Small intestine (tissue), 7 donors: ENCODE data around the gene KCNN1. TPM values are rescaled to one million over a fixed set of nuclear protein-coding genes. Genes with fewer than 3 reads are reported as not detected.
A peak's percentile ranks its signal among the peaks of the same experiment; 100 is the strongest.

Experiments
- DNase-seq, 2 donors: peaks; one replicate each; pipeline versions ENCODE4 v3.0.0 to v3.0.0-alpha.2; 2013
- FAIRE-seq: peaks from 2 replicates; lab custom pipeline; 2012; peaks lifted over from hg19 to GRCh38; lab: Jason Lieb, UNC
- H3K27ac ChIP-seq, 3 donors: one replicate each; pipeline ENCODE4 v1.5.1; 2013; ENCODE audit warnings: low read length in 2 of 3, mild to moderate bottlenecking in 2 of 3, control low read depth in 1 of 3, inconsistent platforms in 1 of 3, low read depth in 1 of 3, moderate library complexity in 1 of 3
- H3K27me3 ChIP-seq, 3 donors: one replicate each; pipeline ENCODE4 v1.6.1; 2013; ENCODE audit warnings: low read length in 3 of 3, inconsistent platforms in 1 of 3; ENCODE audit not compliant: control insufficient read depth in 3 of 3, insufficient read depth in 3 of 3
- H3K36me3 ChIP-seq, 3 donors: one replicate each; pipeline ENCODE4 v1.6.1; 2013; ENCODE audit warnings: low read length in 3 of 3, inconsistent platforms in 1 of 3, low read depth in 1 of 3, mild to moderate bottlenecking in 1 of 3, moderate library complexity in 1 of 3; ENCODE audit not compliant: control insufficient read depth in 3 of 3, insufficient read depth in 2 of 3
- H3K4me1 ChIP-seq, 3 donors: one replicate each; pipeline ENCODE4 v1.6.1; 2013; ENCODE audit warnings: low read length in 2 of 3, inconsistent platforms in 1 of 3, low read depth in 1 of 3, mild to moderate bottlenecking in 1 of 3, moderate library complexity in 1 of 3; ENCODE audit not compliant: control insufficient read depth in 3 of 3, insufficient read depth in 2 of 3
- H3K4me3 ChIP-seq, 3 donors: one replicate each; pipeline ENCODE4 v1.5.1; 2013; ENCODE audit warnings: low read length in 3 of 3, control low read depth in 1 of 3, inconsistent platforms in 1 of 3, low read depth in 1 of 3, mild to moderate bottlenecking in 1 of 3, moderate library complexity in 1 of 3
- H3K9me3 ChIP-seq, 2 donors: one replicate each; pipeline ENCODE4 v1.6.1; 2013; ENCODE audit warnings: low read depth in 1 of 2, low read length in 1 of 2; ENCODE audit not compliant: control insufficient read depth in 2 of 2, insufficient read depth in 1 of 2
- WGBS, 3 donors: extraction: QIAGEN DNeasy Blood & Tissue Kit; methylation state at CpG; one replicate each; pipeline ENCODE4 v1.1.7; 2013; 5-methylcytosine and 5-hydroxymethylcytosine counted together
- polyA plus RNA-seq, 4 donors: library from polyadenylated mRNA; stranded (reverse) in 3 of 4; unstranded in 1 of 4; fragments of 200-250 nt in 3 of 4; fragments of 120-200 nt in 1 of 4; gene quantifications; one replicate each; pipeline versions ENCODE4 v1.2.1 to v1.2.3, GENCODE V29; 2013
- donor health status: healthy with polysubstance abuse.
- donor health status: control.
- donor health status: control.
- donor health status: Bipolar disorder and iron deficiency.
- donor health status: healthy.

The KCNN1 gene
- polyA plus RNA-seq, 4 donors = 0.24 to 0.41 TPM; not detected in 2

DNA sequence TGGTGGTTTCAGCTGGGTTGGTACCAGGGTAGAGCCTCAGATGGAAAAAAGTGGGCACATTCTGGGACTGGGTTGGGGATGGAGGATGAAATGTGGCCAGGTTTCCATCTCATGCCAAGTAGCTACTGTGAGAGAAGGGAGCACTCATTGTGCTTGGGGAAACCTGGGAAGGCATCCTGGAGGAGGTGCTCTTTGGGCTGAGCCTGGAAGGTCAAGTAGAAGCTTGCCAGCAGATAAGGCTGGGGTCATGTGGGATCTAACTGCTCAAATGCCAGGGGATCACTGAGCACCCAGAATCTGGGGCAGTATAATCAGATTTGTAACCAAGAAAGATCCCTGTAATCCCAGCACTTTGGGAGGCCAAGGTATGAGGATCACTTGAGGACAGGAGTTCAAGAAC is 9.0 kb upstream of the KCNN1 start:
- Histone ChIP-seq H3K4me3 (no peak overlapping the region), H3K9me3 (no peaks in the 10 kb centered on the region), H3K4me1 (peaks cover 0 to 2% (median 0%) of the 10 kb centered on the region in 3 donors), H3K27ac (no peak overlapping the region), H3K27me3 (peaks cover 0 to 25% (median 21%) of the 10 kb centered on the region in 3 donors), H3K36me3 (no peaks in the 10 kb centered on the region)
- DNase-seq (no peak), FAIRE-seq (no peak)

DNA sequence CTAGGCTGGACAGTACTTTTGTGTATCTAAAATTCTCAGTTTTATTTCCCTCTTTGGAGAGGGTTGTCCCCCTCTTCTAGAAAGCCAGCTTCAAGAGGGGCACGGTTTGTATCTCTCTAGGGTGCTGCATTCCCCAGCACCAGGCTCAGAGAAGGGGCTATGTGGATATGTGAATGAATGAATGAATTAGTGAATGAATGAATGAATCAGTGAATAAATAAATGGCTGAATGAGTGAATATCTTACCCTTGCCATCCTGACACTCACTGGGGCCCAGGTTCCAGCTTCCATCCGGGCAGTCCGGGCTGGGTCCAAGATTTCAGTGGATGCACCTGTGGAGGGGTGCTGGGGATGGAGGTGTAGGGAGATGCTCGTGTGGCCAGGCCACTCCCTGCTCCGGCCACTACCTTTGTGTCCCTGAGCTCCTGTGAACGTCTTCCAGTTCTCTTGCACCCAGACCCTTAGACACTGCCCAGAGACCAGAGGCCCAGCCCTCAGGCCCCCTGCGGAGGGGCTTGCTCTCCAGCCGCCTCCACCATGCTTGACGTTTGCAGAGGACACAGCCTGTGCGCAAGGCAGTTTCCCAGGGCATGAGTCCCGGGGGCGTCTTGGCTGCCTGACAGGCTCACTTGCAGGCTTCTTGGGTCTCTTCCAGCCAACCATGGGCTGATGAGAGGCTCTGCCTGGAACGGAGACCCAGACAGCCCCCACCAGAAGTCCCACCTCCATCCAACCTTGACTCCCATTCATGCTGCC is 2.8 kb upstream of the KCNN1 start:
- FAIRE-seq (no peak), DNase-seq (no peak)
- no peak overlapping the region for H3K4me3 ChIP-seq
- no peaks in the 10 kb centered on the region for H3K36me3 ChIP-seq
- H3K27me3 ChIP-seq = peaks cover 0 to 22% (median 11%) of the 10 kb centered on the region in 3 donors
- no peak overlapping the region for H3K27ac ChIP-seq
- 57 to 71% (median 64%) methylated on average over 13 of the region's 13 CpGs for WGBS, 3 donors
- no peaks in the 10 kb centered on the region for H3K9me3 ChIP-seq
- H3K4me1 ChIP-seq = peaks cover 0 to 18% (median 0%) of the 10 kb centered on the region in 3 donors

- no peak for FAIRE-seq
- no peak overlapping the region for H3K4me3 ChIP-seq
- H3K36me3 ChIP-seq = no peaks in the 10 kb centered on the region
- H3K27me3 ChIP-seq = peaks cover 0 to 24% (median 11%) of the 10 kb centered on the region in 3 donors
- 38 to 55% (median 42%) methylated on average over 10 to 11 of the region's 11 CpGs for WGBS, 3 donors
- H3K9me3 ChIP-seq = no peaks in the 10 kb centered on the region
- no peak overlapping the region for H3K27ac ChIP-seq
- peak; percentile 35 to 82 for DNase-seq
- H3K4me1 ChIP-seq = peaks cover 0 to 18% (median 0%) of the 10 kb centered on the region in 3 donors
Measured at GRCh38 chr19:17965370-17966128, 1.4 kb upstream of the KCNN1 start.

DNA sequence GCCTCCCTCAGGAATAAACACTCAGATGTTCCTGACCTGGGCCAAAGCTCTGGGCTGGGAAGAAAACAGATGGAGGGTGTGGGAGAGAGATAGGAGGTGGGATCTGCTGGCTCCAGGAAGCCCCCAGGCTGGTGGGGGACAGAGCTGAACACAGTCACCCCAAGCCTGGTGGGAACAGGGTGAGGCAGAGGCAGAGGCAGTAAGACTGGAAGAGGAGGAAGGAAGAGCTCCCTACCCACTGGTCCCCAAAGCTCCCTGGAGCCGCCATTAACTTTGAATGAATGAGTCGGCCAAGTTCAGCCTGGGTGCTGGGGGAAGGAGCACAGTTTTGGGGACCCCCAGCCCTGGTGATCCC is 801 bp upstream of the KCNN1 start:
- H3K4me1 ChIP-seq = peaks cover 0 to 18% (median 0%) of the 10 kb centered on the region in 3 donors
- 52 to 68% (median 58%) methylated on average over 2 of the region's 2 CpGs for WGBS, 3 donors
- H3K27me3 ChIP-seq = peaks cover 0 to 24% (median 11%) of the 10 kb centered on the region in 3 donors
- H3K36me3 ChIP-seq = no peaks in the 10 kb centered on the region
- no peak for DNase-seq
- no peak overlapping the region for H3K4me3 ChIP-seq
- no peak for FAIRE-seq
- H3K9me3 ChIP-seq = no peaks in the 10 kb centered on the region
- no peak overlapping the region for H3K27ac ChIP-seq

- 7 to 21% (median 15%) methylated on average over 24 to 35 of the region's 35 CpGs for WGBS, 3 donors
- peaks cover 0 to 18% (median 0%) of the 10 kb centered on the region in 3 donors for H3K4me1 ChIP-seq
- peak overlapping the region in 1 of 3 donors; percentile 37 for H3K4me3 ChIP-seq
- H3K27me3 ChIP-seq = peaks cover 0 to 24% (median 11%) of the 10 kb centered on the region in 3 donors
- H3K9me3 ChIP-seq = no peaks in the 10 kb centered on the region
- FAIRE-seq = no peak
- H3K27ac ChIP-seq = no peak overlapping the region
- no peak for DNase-seq
- H3K36me3 ChIP-seq = no peaks in the 10 kb centered on the region
Measured at GRCh38 chr19:17967257-17968051, 547 bp downstream of the KCNN1 start.

- no peaks in the 10 kb centered on the region for H3K9me3 ChIP-seq
- WGBS, 3 donors = 50 to 70% (median 58%) methylated on average over 4 of the region's 4 CpGs
- FAIRE-seq (no peak), DNase-seq (no peak)
- no peaks in the 10 kb centered on the region for H3K36me3 ChIP-seq
- H3K27me3 ChIP-seq = peaks cover 0 to 24% (median 11%) of the 10 kb centered on the region in 3 donors
- H3K4me3 ChIP-seq = no peak overlapping the region
- peaks cover 0 to 18% (median 0%) of the 10 kb centered on the region in 3 donors for H3K4me1 ChIP-seq
- no peak overlapping the region for H3K27ac ChIP-seq
Measured at GRCh38 chr19:17968362-17968761, 1.5 kb downstream of the KCNN1 start.

DNA sequence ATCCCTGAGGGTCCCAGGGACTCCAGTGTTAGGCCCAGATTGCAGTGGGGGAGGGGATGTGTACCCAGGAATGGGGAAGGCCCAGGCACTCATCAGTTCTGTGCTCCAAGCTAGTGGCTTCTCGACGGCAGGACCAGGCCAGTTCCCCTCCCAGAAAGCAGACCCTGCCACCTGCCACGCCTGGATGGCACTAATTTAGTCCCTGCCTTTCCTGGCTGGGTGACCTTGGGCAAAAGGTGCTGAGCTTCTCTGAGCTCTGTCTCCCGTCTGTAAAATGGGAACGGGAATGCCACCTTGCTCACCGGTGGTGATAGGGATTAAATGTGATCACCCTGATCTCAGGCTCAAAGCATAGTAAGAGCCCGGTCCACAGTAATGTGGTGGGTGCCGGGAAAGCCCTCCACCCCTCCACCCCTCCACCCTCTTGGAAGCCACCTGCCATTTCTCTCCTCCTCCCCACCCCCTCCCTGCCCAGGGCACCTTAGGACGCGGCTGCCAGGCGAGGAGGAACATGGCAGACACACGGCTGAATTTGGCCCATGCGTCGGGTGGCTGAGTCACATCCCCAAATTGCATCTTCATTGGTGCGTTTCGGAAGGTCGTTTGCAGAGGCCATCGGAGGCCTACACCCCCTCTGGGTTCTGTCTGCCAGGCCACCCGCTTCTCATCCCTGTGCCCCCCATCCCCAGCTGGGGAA is 2.3 kb downstream of the KCNN1 start:
- H3K4me1 ChIP-seq = peaks cover 0 to 18% (median 0%) of the 10 kb centered on the region in 3 donors
- no peak overlapping the region for H3K4me3 ChIP-seq
- peaks cover 0 to 24% (median 11%) of the 10 kb centered on the region in 3 donors for H3K27me3 ChIP-seq
- WGBS, 3 donors = 82 to 85% (median 85%) methylated on average over 18 to 19 of the region's 19 CpGs
- FAIRE-seq = no peak
- no peak overlapping the region for H3K27ac ChIP-seq
- H3K9me3 ChIP-seq = no peaks in the 10 kb centered on the region
- DNase-seq = no peak
- no peaks in the 10 kb centered on the region for H3K36me3 ChIP-seq
